HEK293 (cell line): ENCODE results near the gene CASP2.

Experiments
- CTCF ChIP-seq: fragments of 450-650 bp; formaldehyde crosslinking; IDR thresholded peaks from 2 replicates; pipeline ENCODE4 v1.5.1; 2016; ENCODE audit warnings: missing biosample characterization, missing genetic modification characterization
- GLIS1 ChIP-seq: fragments of 450-650 bp; formaldehyde crosslinking; IDR thresholded peaks from 2 replicates; pipeline ENCODE4 v1.5.1; 2016; ENCODE audit warnings: missing biosample characterization, missing genetic modification characterization
- KLF17 ChIP-seq: fragments of 450-650 bp; formaldehyde crosslinking; IDR thresholded peaks from 2 replicates; pipeline ENCODE4 v1.5.1; 2016; ENCODE audit warnings: missing biosample characterization, missing genetic modification characterization
- PATZ1 ChIP-seq: fragments of 450-650 bp; formaldehyde crosslinking; IDR thresholded peaks from 2 replicates; pipeline ENCODE4 v1.5.1; 2016; ENCODE audit warnings: missing biosample characterization, missing genetic modification characterization
- SCRT2 ChIP-seq: fragments of 450-650 bp; formaldehyde crosslinking; IDR thresholded peaks from 2 replicates; pipeline ENCODE4 v1.5.1; 2016; ENCODE audit warnings: missing biosample characterization, missing genetic modification characterization
- SETDB1 ChIP-seq: IDR thresholded peaks from one replicate; pipeline ENCODE4 v1.6.1; 2017; ENCODE audit warnings: mild to moderate bottlenecking, low read length, moderate library complexity, mixed read lengths; ENCODE audit not compliant: insufficient read length
- SP2 ChIP-seq: fragments of 450-650 bp; formaldehyde crosslinking; IDR thresholded peaks from 2 replicates; pipeline ENCODE4 v1.5.1; 2016; ENCODE audit warnings: missing biosample characterization, missing genetic modification characterization
- SP7 ChIP-seq: fragments of 450-650 bp; formaldehyde crosslinking; IDR thresholded peaks from 2 replicates; pipeline ENCODE4 v1.5.1; 2016; ENCODE audit warnings: missing biosample characterization, missing genetic modification characterization
- ZBTB17 ChIP-seq: fragments of 450-650 bp; formaldehyde crosslinking; IDR thresholded peaks from 2 replicates; pipeline ENCODE4 v1.5.1; 2016; ENCODE audit warnings: missing biosample characterization, missing genetic modification characterization
- ZBTB20 ChIP-seq: fragments of 450-650 bp; formaldehyde crosslinking; IDR thresholded peaks from 2 replicates; pipeline ENCODE4 v1.5.1; 2016; ENCODE audit warnings: missing biosample characterization, missing genetic modification characterization
- ZBTB44 ChIP-seq: fragments of 450-650 bp; IDR thresholded peaks from 2 replicates; pipeline ENCODE4 v1.5.1; 2018; ENCODE audit warnings: missing biosample characterization, mild to moderate bottlenecking, missing genetic modification characterization
- ZBTB8A ChIP-seq: fragments of 450-650 bp; formaldehyde crosslinking; IDR thresholded peaks from 2 replicates; pipeline ENCODE4 v1.5.1; 2016; ENCODE audit warnings: missing biosample characterization, missing genetic modification characterization
- ZNF169 ChIP-seq: fragments of 450-650 bp; formaldehyde crosslinking; IDR thresholded peaks from 2 replicates; pipeline ENCODE4 v1.5.1; 2016; ENCODE audit warnings: missing biosample characterization, missing genetic modification characterization
- ZNF18 ChIP-seq: fragments of 450-650 bp; formaldehyde crosslinking; IDR thresholded peaks from 2 replicates; pipeline ENCODE4 v1.5.1; 2016; ENCODE audit warnings: missing biosample characterization, missing genetic modification characterization
- ZNF2 ChIP-seq: fragments of 450-650 bp; formaldehyde crosslinking; IDR thresholded peaks from 2 replicates; pipeline ENCODE4 v1.5.1; 2016; ENCODE audit warnings: missing biosample characterization, missing genetic modification characterization
- ZNF280C ChIP-seq: fragments of 450-650 bp; formaldehyde crosslinking; IDR thresholded peaks from 2 replicates; pipeline ENCODE4 v1.5.1; 2016; ENCODE audit warnings: missing biosample characterization, missing genetic modification characterization
- ZNF335 ChIP-seq: fragments of 450-650 bp; formaldehyde crosslinking; conservative IDR thresholded peaks from 2 replicates; pipeline ENCODE4 v1.5.1; 2016; ENCODE audit warnings: missing biosample characterization, missing genetic modification characterization
- ZNF341 ChIP-seq: fragments of 450-650 bp; formaldehyde crosslinking; IDR thresholded peaks from 2 replicates; pipeline ENCODE4; 2016; ENCODE audit warnings: low read depth, missing biosample characterization, missing genetic modification characterization
- ZNF433 ChIP-seq: fragments of 450-650 bp; formaldehyde crosslinking; IDR thresholded peaks from 2 replicates; pipeline ENCODE4 v1.5.1; 2016; ENCODE audit warnings: missing biosample characterization, missing genetic modification characterization, low read depth
- ZNF473 ChIP-seq: fragments of 450-650 bp; formaldehyde crosslinking; IDR thresholded peaks from 2 replicates; pipeline ENCODE4 v1.5.1; 2017; ENCODE audit warnings: missing biosample characterization, missing genetic modification characterization
- ZNF521 ChIP-seq: fragments of 450-650 bp; formaldehyde crosslinking; IDR thresholded peaks from 2 replicates; pipeline ENCODE4 v1.5.1; 2017; ENCODE audit warnings: missing biosample characterization, mild to moderate bottlenecking, missing genetic modification characterization
- ZNF529 ChIP-seq: fragments of 450-650 bp; formaldehyde crosslinking; IDR thresholded peaks from 2 replicates; pipeline ENCODE4 v1.5.1; 2017; ENCODE audit warnings: missing genetic modification characterization, missing biosample characterization; ENCODE audit not compliant: insufficient replicate concordance
- ZNF548 ChIP-seq: fragments of 450-650 bp; formaldehyde crosslinking; IDR thresholded peaks from 2 replicates; pipeline ENCODE4 v1.5.1; 2016; ENCODE audit warnings: missing biosample characterization, missing genetic modification characterization
- ZNF555 ChIP-seq: fragments of 450-650 bp; formaldehyde crosslinking; conservative IDR thresholded peaks from 2 replicates; pipeline ENCODE4 v1.5.1; 2017; ENCODE audit warnings: missing biosample characterization, mild to moderate bottlenecking, missing genetic modification characterization, inconsistent platforms
- ZNF580 ChIP-seq: fragments of 450-650 bp; formaldehyde crosslinking; IDR thresholded peaks from 2 replicates; pipeline ENCODE4 v1.5.1; 2016; ENCODE audit warnings: missing biosample characterization, missing genetic modification characterization
- ZNF600 ChIP-seq: fragments of 450-650 bp; formaldehyde crosslinking; IDR thresholded peaks from 2 replicates; pipeline ENCODE4 v1.5.1; 2016; ENCODE audit warnings: missing biosample characterization, missing genetic modification characterization
- ZNF768 ChIP-seq: fragments of 450-650 bp; formaldehyde crosslinking; IDR thresholded peaks from 2 replicates; pipeline ENCODE4 v1.5.1; 2018; ENCODE audit warnings: missing biosample characterization, mild to moderate bottlenecking, missing genetic modification characterization
- ZSCAN23 ChIP-seq: fragments of 450-650 bp; formaldehyde crosslinking; IDR thresholded peaks from 2 replicates; pipeline ENCODE4 v1.5.1; 2016; ENCODE audit warnings: missing biosample characterization, missing genetic modification characterization
- ZXDB ChIP-seq: fragments of 450-650 bp; formaldehyde crosslinking; IDR thresholded peaks from 2 replicates; pipeline ENCODE4 v1.5.1; 2016; ENCODE audit warnings: missing biosample characterization, missing genetic modification characterization

The CASP2 gene

GRCh38 chr7:143345428-143345900 lies 57.3 kb downstream of the CASP2 start (continued):
- TF ChIP-seq PATZ1 (tag by site-specific recombination) (peak; percentile 67), ZNF433 (tag by site-specific recombination) (no peak), ZNF521 (no peak), ZNF580 (tag by site-specific recombination) (no peak), SETDB1 (no peak), ZNF548 (tag by site-specific recombination) (no peak), ZNF600 (tag by site-specific recombination) (peak; percentile 94), SCRT2 (peak; percentile 67), ZNF169 (no peak), ZNF555 (no peak), SP2 (tag by site-specific recombination) (no peak), ZBTB8A (tag by site-specific recombination) (peak; percentile 86), ZNF529 (no peak), ZNF768 (peak; percentile 48; the same call in 1 of the 2 replicates), ZBTB20 (tag by site-specific recombination) (peak; percentile 54; the same call in 1 of the 2 replicates), CTCF (peak; percentile 96), ZNF280C (tag by site-specific recombination) (no peak), GLIS1 (peak; percentile 84), ZNF2 (tag by site-specific recombination) (peak; percentile 70; the same call in 1 of the 2 replicates), ZBTB44 (tag by site-specific recombination) (peak; percentile 15; the same call in 1 of the 2 replicates), SP7 (tag by site-specific recombination) (0 out of 2 replicates have a peak, but pooled peaks have one; percentile 33), ZNF335 (tag by site-specific recombination) (peak; percentile 79), ZSCAN23 (tag by site-specific recombination) (no peak), ZBTB17 (tag by site-specific recombination) (peak; percentile 98), ZNF341 (peak; percentile 51), ZNF473 (tag by site-specific recombination) (no peak), ZXDB (tag by site-specific recombination) (no peak), ZNF18 (tag by site-specific recombination) (no peak), KLF17 (tag by site-specific recombination) (peak; percentile 62; the same call in 1 of the 2 replicates)
